H4 (cell line): ENCODE measurements around the gene CYTH1. TPM values are rescaled to one million over a fixed set of nuclear protein-coding genes. Genes with fewer than 3 reads are reported as not detected.

Source experiments
- DNase-seq: peaks from one replicate; pipeline ENCODE4 v3.0.0-alpha.2; 2015; ENCODE audit warnings: low spot score
- total RNA-seq: library from RNA; depleted of rRNA; stranded (reverse); fragments of >200 nt; shearing (Covaris generic); gene quantifications from 2 replicates; pipeline ENCODE4 v1.2.3, GENCODE V29; 2014; rRNA removed

Gene CYTH1
- total RNA-seq: 8.0 and 9.7 TPM in 2 replicates

DNA sequence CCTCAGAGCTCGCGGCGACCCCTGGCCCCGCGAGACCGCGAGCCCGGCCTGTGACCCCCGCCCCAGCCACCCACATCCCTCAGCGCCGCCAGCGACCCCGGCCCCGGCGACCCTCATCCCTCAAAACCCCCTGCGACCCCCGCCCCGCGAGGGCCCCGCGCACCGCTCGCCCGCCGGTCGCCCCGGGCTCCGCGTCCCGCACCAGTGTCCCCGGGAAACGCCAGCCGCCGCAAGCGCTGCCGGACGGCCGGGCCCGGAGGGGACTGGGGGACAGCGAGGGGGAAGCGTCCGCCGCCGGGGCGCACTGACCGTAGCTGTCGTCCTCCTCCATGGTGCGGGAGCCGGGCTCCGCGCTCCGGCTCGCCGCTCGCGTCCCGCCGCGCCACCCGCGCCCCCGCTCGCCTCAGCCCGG lies at the start of gene CYTH1:
Gene CYTH1, minus strand, starts transcription at position 381 of the 412 bp plus-strand sequence. Its CDS starts 50 bp downstream, at position 331.
- DNase-seq: no peak

DNA sequence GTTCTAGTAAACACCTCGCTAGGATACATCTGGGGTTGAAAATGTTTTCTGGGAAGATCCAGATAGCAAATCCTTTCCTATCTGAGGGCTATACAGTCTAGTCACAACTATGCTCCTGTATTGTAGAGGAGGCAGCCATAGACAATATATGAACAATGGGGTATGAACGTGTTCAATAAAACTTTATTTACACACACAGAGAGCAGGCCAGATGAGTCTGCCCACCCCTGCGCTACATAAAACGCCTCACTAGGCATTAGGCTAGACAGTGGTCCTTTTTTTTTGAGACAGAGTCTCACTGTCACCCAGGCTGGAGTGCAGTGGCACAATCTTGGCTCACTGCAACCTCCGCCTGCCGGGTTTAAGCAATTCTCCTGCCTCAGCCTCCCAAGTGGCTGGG lies 47.4 kb upstream of the CYTH1 start:
- DNase-seq: no peak

GRCh38 chr17:78828470-78829185 lies 46.6 kb upstream of the CYTH1 start:
- DNase-seq: peak; percentile 41

GRCh38 chr17:78826836-78827509 lies 44.9 kb upstream of the CYTH1 start:
- no peak for DNase-seq

DNA sequence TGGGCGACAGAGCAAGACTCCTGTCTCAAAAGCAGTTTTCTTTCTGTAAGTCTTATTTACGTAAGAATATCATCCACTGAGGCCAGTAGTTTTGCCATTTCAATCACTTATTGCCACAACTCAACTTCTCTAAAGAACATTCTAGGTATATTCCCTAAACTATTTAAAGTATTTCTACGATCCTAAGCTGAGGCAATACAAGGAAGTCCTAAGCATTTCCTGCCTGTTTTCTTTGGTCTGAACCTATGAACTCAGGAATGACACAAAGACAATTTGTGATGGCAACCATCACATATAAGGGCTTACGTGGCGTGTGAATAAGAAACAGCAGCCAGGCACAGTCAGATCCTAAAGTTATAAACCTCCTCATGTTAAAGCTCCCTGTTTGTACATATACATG lies 44.3 kb upstream of the CYTH1 start:
- DNase-seq: no peak

GRCh38 chr17:78825696-78826095 lies 43.6 kb upstream of the CYTH1 start:
- no peak for DNase-seq

DNA sequence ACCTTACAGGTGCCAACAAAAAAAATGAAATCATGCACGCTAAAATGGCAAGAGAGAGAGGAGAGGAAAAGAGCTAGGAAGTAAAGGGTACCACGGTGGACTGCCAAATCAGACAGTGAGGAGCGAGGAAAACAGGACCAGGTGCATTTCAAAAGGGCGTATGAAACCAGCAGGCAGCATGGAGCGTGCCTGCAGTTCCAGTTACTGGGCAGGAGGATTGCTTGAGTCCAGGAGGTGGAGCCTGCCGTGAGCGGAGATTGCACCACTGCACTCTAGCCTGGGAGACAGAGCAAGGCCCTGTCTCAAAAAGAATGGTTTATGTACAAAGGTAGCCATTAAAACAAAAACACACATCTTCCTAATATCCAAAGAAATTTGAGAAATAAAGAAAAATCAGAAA lies 42.2 kb upstream of the CYTH1 start:
- DNase-seq: no peak

GRCh38 chr17:78823282-78824046 lies 41.4 kb upstream of the CYTH1 start:
- no peak for DNase-seq

DNA sequence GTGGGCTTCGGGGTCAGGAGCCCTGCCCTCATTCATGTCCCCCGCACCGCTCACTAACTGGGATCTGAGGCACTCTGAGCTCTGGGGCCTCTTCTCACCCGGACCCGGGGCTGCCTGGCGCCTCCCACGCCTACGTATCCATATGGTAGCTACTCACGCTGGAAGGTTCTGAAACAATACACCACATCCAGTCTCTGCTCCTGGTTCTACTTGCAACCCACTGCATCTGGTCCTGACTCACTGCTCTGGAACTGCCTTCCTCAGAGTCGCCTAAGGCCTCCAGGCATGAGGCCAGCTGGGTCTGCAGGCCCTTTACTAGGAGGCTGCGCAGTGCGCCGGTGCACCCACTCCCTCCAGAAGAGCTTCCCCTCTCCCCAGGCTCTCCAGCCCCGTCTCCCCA lies 40.5 kb upstream of the CYTH1 start:
- DNase-seq: no peak

DNA sequence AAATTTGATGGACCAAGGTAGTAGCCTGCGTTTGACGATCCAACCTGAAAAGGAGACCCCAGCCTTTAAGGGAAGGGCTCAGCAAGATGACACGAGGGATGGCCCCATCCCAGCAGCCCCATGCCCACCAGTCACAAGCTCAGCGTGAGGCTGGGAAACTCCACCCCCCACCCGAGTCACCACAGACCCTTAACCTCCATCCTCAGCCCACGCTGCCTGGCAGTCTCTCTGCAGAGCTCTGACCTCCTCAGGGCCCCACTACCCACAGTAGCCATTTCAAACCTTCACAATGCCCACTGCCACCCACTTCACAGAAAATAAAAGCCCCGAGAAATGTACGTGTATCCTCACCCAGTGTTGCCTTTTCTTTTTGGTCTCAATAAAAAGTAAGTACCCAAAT lies 39.9 kb upstream of the CYTH1 start:
- DNase-seq: no peak

DNA sequence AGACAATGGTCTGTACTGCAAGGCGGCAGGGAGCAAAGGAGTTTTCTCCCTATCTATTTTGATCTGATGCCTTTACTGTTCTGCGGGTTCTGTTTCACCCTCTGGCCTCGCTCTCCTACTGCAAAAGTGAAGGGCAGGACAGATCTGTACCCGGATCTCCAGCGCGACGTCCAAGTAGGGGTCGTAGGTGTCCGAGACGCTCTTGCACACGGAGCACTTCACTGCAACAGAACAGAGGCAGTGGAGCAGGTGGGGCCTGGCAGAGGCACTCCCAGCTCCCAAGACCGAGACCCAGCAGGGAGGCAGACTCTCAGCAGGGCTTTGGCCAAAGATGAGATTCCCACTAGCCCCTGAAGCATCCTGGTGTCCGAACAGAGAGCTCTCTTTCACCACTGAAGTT lies 38.8 kb upstream of the CYTH1 start:
- no peak for DNase-seq

- DNase-seq: no peak
Observed at GRCh38 chr17:78819806-78820792, 38.0 kb upstream of the CYTH1 start.

DNA sequence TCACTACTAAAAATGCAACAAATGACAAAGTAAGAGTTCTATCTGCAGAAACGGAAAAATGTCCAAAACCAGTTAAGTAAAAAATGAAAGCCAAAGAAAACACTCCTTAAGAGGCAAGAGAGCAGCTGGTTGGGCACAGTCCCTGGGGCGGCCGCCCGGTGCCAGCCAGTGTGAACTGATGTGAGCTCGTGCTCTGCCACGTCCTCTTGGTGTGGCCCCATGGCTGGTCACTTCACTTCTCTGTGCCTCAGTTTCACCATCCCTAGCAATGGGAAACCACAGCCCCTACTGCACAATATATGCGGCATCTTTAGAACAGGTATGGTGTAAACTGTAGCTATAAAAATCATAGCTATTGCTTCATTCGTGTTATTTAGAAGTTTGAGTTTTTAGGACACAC lies 37.3 kb upstream of the CYTH1 start:
- no peak for DNase-seq

DNA sequence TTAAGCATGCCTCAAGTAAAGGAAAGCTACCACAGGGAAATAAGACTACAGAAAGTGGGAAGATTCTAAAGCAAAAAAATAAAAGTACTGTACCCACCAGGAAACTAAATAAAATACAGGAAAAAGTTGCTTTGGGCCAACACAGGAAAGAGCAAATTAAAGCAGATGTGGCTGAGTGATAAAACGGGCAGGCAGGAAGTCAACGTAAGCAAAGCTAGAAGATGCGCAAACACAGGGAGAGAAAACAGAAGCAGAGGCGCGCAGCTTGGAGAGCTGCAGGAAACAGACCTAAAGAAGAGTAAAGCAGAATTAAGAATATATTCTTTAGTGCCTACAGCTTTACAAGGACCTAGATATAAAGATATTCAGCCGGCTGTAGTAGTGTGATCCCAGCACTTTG lies 36.9 kb upstream of the CYTH1 start:
- DNase-seq: no peak

DNA sequence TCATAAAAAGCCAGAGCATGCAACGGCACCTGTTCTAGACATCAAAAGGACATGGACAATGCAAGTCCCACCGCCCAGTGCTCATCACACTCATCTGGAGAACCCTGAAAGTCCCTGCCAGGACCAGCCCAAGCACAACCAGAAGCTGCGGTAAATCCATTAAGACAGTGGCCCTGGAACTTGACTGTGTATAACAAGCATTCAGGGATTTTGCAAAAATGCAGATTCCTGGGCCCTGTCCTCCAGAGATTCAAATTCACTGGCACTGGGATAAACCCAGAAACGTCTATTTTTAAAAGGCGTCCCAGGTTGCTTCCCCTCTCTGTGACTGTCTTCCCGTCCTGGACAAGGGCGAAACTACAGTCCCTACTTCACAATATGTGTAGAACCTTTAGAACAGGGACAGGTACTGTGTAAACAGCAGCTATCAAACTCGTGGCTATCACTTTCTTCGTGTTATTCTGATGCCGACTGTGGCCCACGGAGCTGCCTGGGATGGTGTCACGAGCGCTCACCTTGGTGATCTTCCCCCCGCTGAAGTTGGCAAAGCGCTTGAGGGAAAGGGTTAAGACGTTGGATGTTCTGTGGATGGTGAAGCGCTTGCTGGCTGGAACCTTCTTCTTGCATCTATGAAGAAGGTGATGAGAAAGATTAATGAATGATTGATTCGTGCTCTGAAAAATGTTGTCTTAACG lies 36.2 kb upstream of the CYTH1 start:
- DNase-seq: no peak

DNA sequence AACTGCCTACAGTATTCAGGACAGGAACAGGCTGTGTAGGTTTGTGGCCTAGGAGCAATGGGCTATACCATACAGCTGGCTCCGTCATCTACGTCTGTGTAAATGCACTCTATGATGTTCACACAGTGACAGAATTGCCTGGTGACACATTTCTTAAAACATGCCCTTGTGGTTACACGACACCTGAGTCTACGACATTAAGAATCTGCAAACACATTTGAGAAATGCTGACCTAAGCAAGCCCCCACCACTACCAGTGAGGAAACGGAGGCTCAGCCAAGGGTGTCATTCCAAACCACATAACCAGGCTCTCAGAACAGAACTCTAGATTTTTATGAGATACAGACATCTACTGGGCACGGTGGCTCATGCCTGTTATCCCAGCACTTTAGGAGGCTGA lies 35.0 kb upstream of the CYTH1 start:
- no peak for DNase-seq

DNA sequence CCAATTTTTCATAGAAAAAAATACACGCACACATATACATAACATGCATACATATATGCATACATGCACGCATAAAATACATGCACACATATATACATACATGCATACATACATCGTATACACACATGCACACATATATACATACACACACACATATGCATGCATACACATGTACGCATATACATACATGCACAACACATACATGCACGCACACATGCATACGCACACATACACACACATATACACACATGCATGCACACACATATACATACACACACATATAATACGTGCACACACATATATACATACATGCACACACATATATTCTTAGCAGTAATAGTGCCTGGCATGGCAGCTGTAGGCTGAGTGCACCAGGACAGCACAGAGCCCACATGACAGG lies 33.6 kb upstream of the CYTH1 start:
- no peak for DNase-seq

DNA sequence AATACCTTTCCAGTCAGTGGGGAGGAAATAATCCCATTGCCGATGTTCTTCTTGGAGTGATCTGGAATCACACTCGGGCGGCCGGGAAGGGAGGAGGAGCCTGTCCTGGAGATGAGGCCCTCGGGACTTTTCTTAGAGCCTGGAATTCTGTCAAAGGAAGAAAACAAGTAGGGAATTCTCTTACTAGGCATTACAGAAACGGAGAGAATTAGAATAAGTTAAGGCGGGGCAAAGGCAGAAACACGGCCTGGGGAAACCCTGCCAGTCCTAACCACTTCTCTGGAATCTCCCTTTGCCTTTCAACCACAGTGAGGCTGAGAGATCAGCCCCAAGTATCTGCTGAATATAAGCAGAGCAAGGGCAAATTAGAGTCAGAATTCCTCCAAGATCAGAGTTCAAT lies 30.8 kb upstream of the CYTH1 start:
- DNase-seq: no peak

DNA sequence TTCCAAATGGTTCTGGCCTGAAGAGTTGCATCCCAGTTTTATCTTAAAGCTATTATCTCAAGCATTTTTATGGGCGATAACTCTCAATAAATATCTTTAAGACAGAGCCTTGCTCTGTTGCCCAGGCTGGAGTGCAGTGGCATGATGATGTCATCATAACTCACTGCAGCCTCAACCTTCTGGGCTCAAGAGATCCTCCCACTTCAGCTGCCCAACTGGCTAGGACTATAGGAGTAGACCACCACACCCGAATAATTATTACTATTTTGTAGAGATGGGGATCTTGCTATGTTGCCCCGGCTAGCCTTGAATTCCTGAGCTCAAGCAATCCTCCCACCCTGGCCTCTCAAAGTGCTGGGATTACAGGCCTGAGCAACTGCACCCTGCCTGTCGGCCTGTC lies 26.1 kb upstream of the CYTH1 start:
- no peak for DNase-seq

DNA sequence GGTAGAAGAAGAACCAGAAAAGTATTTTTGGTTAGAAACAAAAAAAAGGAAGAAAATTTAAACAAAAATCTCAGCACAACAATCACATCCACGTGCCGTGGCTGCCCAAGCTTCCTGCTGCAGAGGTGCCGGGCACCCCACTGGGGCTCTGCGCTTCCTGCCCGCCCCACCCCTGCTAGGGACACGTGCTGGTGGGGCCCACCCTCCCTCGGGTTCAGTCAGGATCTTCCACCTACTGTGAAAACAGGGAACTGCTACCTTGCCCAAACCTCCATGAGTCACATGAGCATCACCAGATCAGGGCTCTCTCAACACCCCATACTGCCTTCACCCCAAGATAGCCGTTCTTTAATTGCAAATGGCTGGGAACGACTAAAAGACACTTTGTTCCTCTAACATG lies 24.4 kb upstream of the CYTH1 start:
- no peak for DNase-seq

DNA sequence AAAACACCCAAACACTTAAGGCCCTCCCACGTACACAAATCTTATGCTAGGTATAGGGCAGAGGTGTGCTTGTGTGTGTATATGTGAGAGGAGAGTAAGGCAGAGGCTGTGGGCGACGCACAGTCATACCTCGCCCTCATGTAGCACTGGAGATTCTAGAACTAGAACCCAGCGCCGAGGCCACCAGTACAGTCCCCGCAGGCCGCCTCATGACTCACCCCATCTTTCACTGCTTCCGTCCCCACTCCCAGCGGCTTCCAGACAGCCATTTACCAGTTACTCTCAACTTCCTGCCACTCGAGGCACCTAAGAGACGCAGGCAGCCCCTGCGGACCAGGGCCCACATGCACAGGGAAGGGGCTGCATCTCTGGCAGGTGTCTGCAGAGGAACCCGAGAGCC lies 23.2 kb upstream of the CYTH1 start:
- DNase-seq: no peak
